GM21528 (cell line): ENCODE data around the gene RLBP1.
A peak's percentile ranks its signal among the peaks of the same experiment; 100 is the strongest.
"Not testable (repeated sequence)": the region's sequence is repeated elsewhere in the genome, so short reads cannot be mapped to it uniquely, and the experiment has no call there.

ENCODE experiments used
- ATAC-seq: cut with Tn5 transposase; IDR thresholded peaks from one replicate; pipeline ENCODE4 v1.9.1; 2021; ENCODE audit warnings: mild to moderate bottlenecking, moderate library complexity; ENCODE audit not compliant: unreplicated experiment, low FRiP score

Gene RLBP1

GRCh38 chr15:89221543-89221942, at the start of gene RLBP1:
Gene RLBP1, minus strand, starts transcription at chr15:89221579. Its CDS starts 2,604 bp downstream, at chr15:89218975.
- ATAC-seq, result no peak

GRCh38 chr15:89250142-89250541, 28.8 kb upstream of the RLBP1 start:
- not testable (repeated sequence) for ATAC-seq

GRCh38 chr15:89248584-89248983, 27.2 kb upstream of the RLBP1 start:
- ATAC-seq, result no peak

GRCh38 chr15:89247446-89247845, 26.1 kb upstream of the RLBP1 start:
- ATAC-seq, result no peak

GRCh38 chr15:89244574-89244903, 23.2 kb upstream of the RLBP1 start:
- ATAC-seq, result peak; percentile 16

- ATAC-seq, result peak; percentile 93
Measured at GRCh38 chr15:89243691-89244573, 22.6 kb upstream of the RLBP1 start, which contains the start of gene FANCI. Gene FANCI, plus strand, starts transcription at chr15:89243979. Its CDS starts 3,669 bp downstream, at chr15:89247648.

GRCh38 chr15:89243046-89243690, 21.8 kb upstream of the RLBP1 start:
- no peak for ATAC-seq

GRCh38 chr15:89239883-89240810, 18.8 kb upstream of the RLBP1 start:
- not testable (repeated sequence) for ATAC-seq

GRCh38 chr15:89231832-89232231, 10.5 kb upstream of the RLBP1 start:
- no peak for ATAC-seq

GRCh38 chr15:89230277-89230676, 8.9 kb upstream of the RLBP1 start:
- no peak for ATAC-seq

- no peak for ATAC-seq
Measured at GRCh38 chr15:89227425-89227824, 6.0 kb upstream of the RLBP1 start.

- no peak for ATAC-seq
Measured at GRCh38 chr15:89226359-89227221, 5.2 kb upstream of the RLBP1 start.

GRCh38 chr15:89225588-89225987, 4.2 kb upstream of the RLBP1 start:
- ATAC-seq, result no peak

- no peak for ATAC-seq
Measured at GRCh38 chr15:89218531-89218930, 2.8 kb downstream of the RLBP1 start.

GRCh38 chr15:89217686-89218376, 3.5 kb downstream of the RLBP1 start:
- ATAC-seq, result no peak

GRCh38 chr15:89217031-89217430, 4.3 kb downstream of the RLBP1 start:
- no peak for ATAC-seq

GRCh38 chr15:89215627-89216026, 5.8 kb downstream of the RLBP1 start:
- no peak for ATAC-seq

GRCh38 chr15:89211678-89212170, 9.7 kb downstream of the RLBP1 start:
- no peak for ATAC-seq

GRCh38 chr15:89209057-89209456, 12.3 kb downstream of the RLBP1 start:
- no peak for ATAC-seq
